ENCODE measurements around the gene EFNA2.

The EFNA2 gene

DNA sequence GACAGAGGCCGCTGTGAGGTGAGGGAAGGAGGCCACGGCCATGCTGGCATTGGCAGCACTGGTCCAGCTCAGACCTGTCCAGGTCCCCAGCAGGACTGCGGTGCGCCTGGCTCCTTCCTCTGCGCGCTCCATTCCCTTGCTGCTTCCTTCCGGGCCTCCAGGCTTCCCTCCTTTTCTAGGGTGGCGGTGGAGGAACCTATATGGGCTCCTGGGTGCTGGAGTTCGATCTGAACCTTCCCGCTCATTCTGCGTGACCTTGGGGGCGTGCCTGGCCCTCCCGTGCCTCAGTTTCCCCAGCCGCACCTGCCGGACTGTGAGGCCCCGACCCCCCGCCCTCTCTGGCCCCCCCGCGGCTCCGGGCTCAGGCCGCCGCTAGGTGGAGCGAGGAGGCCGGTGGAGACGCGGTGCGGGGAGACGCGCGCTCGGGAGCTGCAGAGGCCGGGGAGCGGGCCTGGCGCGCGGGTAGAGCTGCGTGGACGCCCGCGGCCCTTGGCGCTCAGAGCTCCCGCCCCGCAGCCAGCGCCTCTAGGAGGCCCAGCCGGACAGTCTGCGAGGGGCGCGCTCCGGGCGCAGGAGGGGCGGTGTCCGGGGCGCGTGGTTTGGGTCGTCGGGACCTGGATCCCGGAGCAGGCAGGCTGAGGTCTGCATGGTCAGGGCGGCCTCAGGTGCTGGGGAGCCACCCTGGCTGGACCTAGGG lies 29.9 kb downstream of the EFNA2 start:
- Histone ChIP-seq H2BK120ac (ENCODE audit: low read depth, low read length) (peak overlapping the region; percentile 93), H3K14ac (ENCODE audit: low read length) (peak overlapping the region; percentile 75), H3K4me1 (ENCODE audit: control insufficient read depth in 2 of 2, insufficient read depth in 1 of 2, low read depth in 1 of 2, low read length in 2 of 2) (peaks cover 16 to 17% of the 10 kb centered on the region in 2 donors), H2BK5ac (ENCODE audit: low read length) (peak overlapping the region; percentile 85), H3K9me3 (replicated peaks in 1 of 2; ENCODE audit: control insufficient read depth in 2 of 2, insufficient read depth in 1 of 2, low read depth in 1 of 2, low read length in 2 of 2) (no peaks in the 10 kb centered on the region), H2BK12ac (ENCODE audit: low read length) (peak overlapping the region; percentile 100), H3K18ac (ENCODE audit: low read length) (peak overlapping the region; percentile 95), H3K4me3 (ENCODE audit: low read length in 2 of 2) (peak overlapping the region in 1 of 2 donors; percentile 57), H3K36me3 (replicated peaks in 1 of 2; ENCODE audit: control insufficient read depth in 2 of 2, insufficient read depth in 2 of 2, low read length in 2 of 2) (no peaks in the 10 kb centered on the region), H2AFZ (ENCODE audit: low read length) (peak overlapping the region; percentile 79), H3K23ac (ENCODE audit: low read depth, low read length, poor library complexity) (peak overlapping the region; percentile 83), H4K91ac (ENCODE audit: low read depth, low read length, poor library complexity) (no peak overlapping the region), H3K4me2 (ENCODE audit: insufficient read depth, low read length, poor library complexity, severe bottlenecking) (peak overlapping the region; percentile 61), H3K27ac (replicated peaks; ENCODE audit: low read length) (no peak overlapping the region), H4K8ac (ENCODE audit: low read depth, low read length) (peak overlapping the region; percentile 86), H3K79me1 (ENCODE audit: low read depth, low read length) (no peaks in the 10 kb centered on the region), H3K9ac (ENCODE audit: low read depth, low read length, poor library complexity) (peak overlapping the region; percentile 76), H2AK5ac (ENCODE audit: low read depth, low read length) (peak overlapping the region; percentile 98), H3K4ac (ENCODE audit: low read length) (peak overlapping the region; percentile 41), H2BK15ac (ENCODE audit: low read length) (peak overlapping the region; percentile 94), H3K27me3 (ENCODE audit: control insufficient read depth in 3 of 3, insufficient read depth in 3 of 3, low read depth in 1 of 3, low read length in 3 of 3) (peaks cover 0 to 59% (median 9%) of the 10 kb centered on the region in 3 experiments)
- no peak for DNase-seq (ENCODE audit: low spot score)
- no CpG with 5 or more reads among the region's 58 CpGs for WGBS, 2 donors (ENCODE audit: extremely low coverage in 2 of 2, insufficient read length in 2 of 2, insufficient replicate concordance in 1 of 2)

DNA sequence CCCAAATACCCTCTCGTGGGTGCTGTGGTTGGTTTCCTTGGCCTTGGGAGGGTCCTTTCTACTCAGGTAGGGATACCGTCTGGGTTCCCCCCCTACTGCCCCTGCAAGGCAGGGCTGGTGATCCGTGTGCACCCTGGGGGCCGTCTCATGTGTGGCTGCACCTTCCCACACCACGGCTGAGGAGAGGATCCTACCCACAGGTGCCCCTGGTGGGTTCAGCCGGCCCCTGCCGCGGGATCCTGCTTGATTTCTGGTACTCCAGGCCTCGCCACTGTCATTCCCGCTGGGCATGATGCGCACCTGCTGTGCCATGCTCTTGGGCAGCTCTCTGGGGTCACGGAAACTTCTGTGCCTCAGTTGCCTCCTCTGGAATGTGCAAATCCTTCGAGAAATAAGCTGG lies 30.8 kb downstream of the EFNA2 start:
- Histone ChIP-seq H3K4me3 (ENCODE audit: low read length in 2 of 2) (no peak overlapping the region), H3K18ac (ENCODE audit: low read length) (peak overlapping the region; percentile 72), H3K14ac (ENCODE audit: low read length) (no peak overlapping the region), H3K4me2 (ENCODE audit: insufficient read depth, low read length, poor library complexity, severe bottlenecking) (no peak overlapping the region), H4K8ac (ENCODE audit: low read depth, low read length) (no peak overlapping the region), H3K23ac (ENCODE audit: low read depth, low read length, poor library complexity) (peak overlapping the region; percentile 53), H3K4ac (ENCODE audit: low read length) (no peak overlapping the region), H3K4me1 (ENCODE audit: control insufficient read depth in 2 of 2, insufficient read depth in 1 of 2, low read depth in 1 of 2, low read length in 2 of 2) (peaks cover 16% of the 10 kb centered on the region in 2 donors), H2BK120ac (ENCODE audit: low read depth, low read length) (no peak overlapping the region), H2BK12ac (ENCODE audit: low read length) (no peak overlapping the region), H2BK15ac (ENCODE audit: low read length) (peak overlapping the region; percentile 35), H2AK5ac (ENCODE audit: low read depth, low read length) (peak overlapping the region; percentile 6), H3K79me1 (ENCODE audit: low read depth, low read length) (no peaks in the 10 kb centered on the region), H3K9me3 (replicated peaks in 1 of 2; ENCODE audit: control insufficient read depth in 2 of 2, insufficient read depth in 1 of 2, low read depth in 1 of 2, low read length in 2 of 2) (no peaks in the 10 kb centered on the region), H3K27me3 (ENCODE audit: control insufficient read depth in 3 of 3, insufficient read depth in 3 of 3, low read depth in 1 of 3, low read length in 3 of 3) (peaks cover 0 to 62% (median 9%) of the 10 kb centered on the region in 3 experiments), H3K9ac (ENCODE audit: low read depth, low read length, poor library complexity) (no peak overlapping the region), H2AFZ (ENCODE audit: low read length) (no peak overlapping the region), H2BK5ac (ENCODE audit: low read length) (peak overlapping the region; percentile 10), H3K27ac (replicated peaks; ENCODE audit: low read length) (no peak overlapping the region), H3K36me3 (replicated peaks in 1 of 2; ENCODE audit: control insufficient read depth in 2 of 2, insufficient read depth in 2 of 2, low read length in 2 of 2) (no peaks in the 10 kb centered on the region), H4K91ac (ENCODE audit: low read depth, low read length, poor library complexity) (no peak overlapping the region)
- WGBS, 2 donors (ENCODE audit: extremely low coverage in 2 of 2, insufficient read length in 2 of 2, insufficient replicate concordance in 1 of 2) = no CpG with 5 or more reads among the region's 13 CpGs
- DNase-seq (ENCODE audit: low spot score) = no peak

DNA sequence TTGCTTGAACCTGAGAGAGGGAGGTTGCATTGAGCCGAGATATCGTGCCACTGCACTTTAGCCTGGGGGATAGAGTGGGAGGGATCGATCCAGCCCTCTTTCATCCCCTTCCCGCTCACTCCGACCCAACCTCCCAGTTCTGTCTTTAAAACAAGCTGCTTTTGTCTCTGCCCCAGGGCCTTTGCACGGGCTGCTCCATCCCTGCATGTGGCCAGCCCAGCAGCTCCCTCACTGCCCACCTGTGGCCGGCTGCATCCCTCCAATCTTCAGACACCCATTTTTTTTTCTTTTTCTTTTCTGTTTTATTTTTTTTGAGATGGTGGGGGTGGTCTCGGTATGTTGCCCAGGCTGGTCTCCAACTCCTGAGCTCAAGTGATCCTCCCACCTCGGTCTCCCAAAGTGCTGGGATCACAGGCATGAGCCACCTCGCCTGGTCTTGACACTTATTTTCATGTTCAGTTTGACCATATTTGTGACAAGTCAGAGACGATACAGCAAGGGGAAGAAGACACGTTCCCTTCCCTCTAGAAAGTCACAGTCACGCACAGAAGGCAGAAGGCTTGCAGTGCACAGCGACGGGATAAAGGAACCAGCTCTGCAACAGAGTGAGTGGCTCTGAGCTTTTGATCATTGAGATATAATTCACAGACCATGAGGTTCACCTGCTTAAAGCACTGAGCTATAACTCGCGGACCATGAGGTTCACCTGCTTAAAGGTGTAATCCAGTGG lies 31.8 kb downstream of the EFNA2 start:
- Histone ChIP-seq H3K4me2 (ENCODE audit: insufficient read depth, low read length, poor library complexity, severe bottlenecking) (no peak overlapping the region), H3K4ac (ENCODE audit: low read length) (no peak overlapping the region), H3K79me1 (ENCODE audit: low read depth, low read length) (no peaks in the 10 kb centered on the region), H2AK5ac (ENCODE audit: low read depth, low read length) (peak overlapping the region; percentile 20), H3K27ac (replicated peaks; ENCODE audit: low read length) (no peak overlapping the region), H3K9me3 (replicated peaks in 1 of 2; ENCODE audit: control insufficient read depth in 2 of 2, insufficient read depth in 1 of 2, low read depth in 1 of 2, low read length in 2 of 2) (no peaks in the 10 kb centered on the region), H3K4me1 (ENCODE audit: control insufficient read depth in 2 of 2, insufficient read depth in 1 of 2, low read depth in 1 of 2, low read length in 2 of 2) (peaks cover 15 to 16% of the 10 kb centered on the region in 2 donors), H2BK15ac (ENCODE audit: low read length) (no peak overlapping the region), H3K9ac (ENCODE audit: low read depth, low read length, poor library complexity) (no peak overlapping the region), H3K18ac (ENCODE audit: low read length) (no peak overlapping the region), H3K27me3 (ENCODE audit: control insufficient read depth in 3 of 3, insufficient read depth in 3 of 3, low read depth in 1 of 3, low read length in 3 of 3) (peaks cover 0 to 63% (median 9%) of the 10 kb centered on the region in 3 experiments), H3K14ac (ENCODE audit: low read length) (no peak overlapping the region), H4K8ac (ENCODE audit: low read depth, low read length) (no peak overlapping the region), H2BK120ac (ENCODE audit: low read depth, low read length) (no peak overlapping the region), H2AFZ (ENCODE audit: low read length) (no peak overlapping the region), H2BK5ac (ENCODE audit: low read length) (no peak overlapping the region), H2BK12ac (ENCODE audit: low read length) (no peak overlapping the region), H3K4me3 (ENCODE audit: low read length in 2 of 2) (no peak overlapping the region), H3K23ac (ENCODE audit: low read depth, low read length, poor library complexity) (no peak overlapping the region), H3K36me3 (replicated peaks in 1 of 2; ENCODE audit: control insufficient read depth in 2 of 2, insufficient read depth in 2 of 2, low read length in 2 of 2) (no peaks in the 10 kb centered on the region), H4K91ac (ENCODE audit: low read depth, low read length, poor library complexity) (no peak overlapping the region)
- no peak for DNase-seq (ENCODE audit: low spot score)
- WGBS, 2 donors (ENCODE audit: extremely low coverage in 2 of 2, insufficient read length in 2 of 2, insufficient replicate concordance in 1 of 2) = no CpG with 5 or more reads among the region's 17 CpGs

Measured in neuronal stem cell (in vitro differentiated cells).